MM.1S (cell line): ENCODE measurements around the gene C14orf93.

Experiments
- CTCF ChIP-seq: fragments of 300-600 bp; sonication (generic); IDR thresholded peaks from 2 replicates; pipeline ENCODE4 v1.5.1; 2016; ENCODE audit warnings: antibody characterized with exemption, low read length, mixed read lengths
- EZH2 ChIP-seq: fragments of 300-600 bp; sonication (generic); optimal IDR thresholded peaks from 2 replicates; pipeline ENCODE3; 2017; ENCODE audit warnings: low read depth, mild to moderate bottlenecking, antibody characterized with exemption, low read length, mixed read lengths
- EZH2phosphoT487 ChIP-seq: fragments of 300-600 bp; sonication (generic); IDR thresholded peaks from 2 replicates; pipeline ENCODE4 v1.6.1; 2018; ENCODE audit warnings: antibody characterized with exemption, low read length

GRCh38 chr14:22955702-22956569, 54.0 kb downstream of the C14orf93 start:
- TF ChIP-seq CTCF (no peak), EZH2 (no peak), EZH2phosphoT487 (no peak)
